DMS79 treated with DMSO at 0.1 percent for 48 hours (cell line): ENCODE data around the gene PPP1R14B.

Experiments used
- DNase-seq: peaks from one replicate; lab custom pipeline; 2025; lab: John Stamatoyannopoulos, UW

Gene PPP1R14B

GRCh38 chr11:64245401-64245796 is 1.3 kb downstream of the PPP1R14B start:
- no peak for DNase-seq

- no peak for DNase-seq
Measured at GRCh38 chr11:64244966-64245365, 1.8 kb downstream of the PPP1R14B start.

- DNase-seq: no peak
Measured at GRCh38 chr11:64244107-64244506, 2.6 kb downstream of the PPP1R14B start.

- DNase-seq: no peak
Measured at GRCh38 chr11:64243236-64243854, 3.4 kb downstream of the PPP1R14B start.

GRCh38 chr11:64241491-64242374 is 5.0 kb downstream of the PPP1R14B start:
- no peak for DNase-seq

- DNase-seq: peak; percentile 96
Measured at GRCh38 chr11:64241241-64241490, 5.6 kb downstream of the PPP1R14B start.

GRCh38 chr11:64240435-64241240 is 6.1 kb downstream of the PPP1R14B start, which contains the start of gene FKBP2:
Gene FKBP2, plus strand, starts transcription at chr11:64241095. Its CDS starts 1,293 bp downstream, at chr11:64242388.
- DNase-seq: peak; percentile 87

GRCh38 chr11:64239662-64240434 is 6.9 kb downstream of the PPP1R14B start:
- no peak for DNase-seq

GRCh38 chr11:64238999-64239398 is 7.7 kb downstream of the PPP1R14B start:
- no peak for DNase-seq

GRCh38 chr11:64238076-64238475 is 8.7 kb downstream of the PPP1R14B start:
- DNase-seq: no peak

GRCh38 chr11:64237484-64237951 is 9.2 kb downstream of the PPP1R14B start:
- peak; percentile 82 for DNase-seq

- DNase-seq: no peak
Measured at GRCh38 chr11:64235437-64236161, 11.1 kb downstream of the PPP1R14B start.

GRCh38 chr11:64234647-64235379 is 11.9 kb downstream of the PPP1R14B start:
- DNase-seq: no peak

- DNase-seq: peak; percentile 37
Measured at GRCh38 chr11:64233913-64234586, 12.7 kb downstream of the PPP1R14B start, which contains the start of gene VEGFB. Gene VEGFB, plus strand, starts transcription at chr11:64234584. Its CDS starts 250 bp downstream, at chr11:64234834.

GRCh38 chr11:64232967-64233315 is 13.8 kb downstream of the PPP1R14B start:
- DNase-seq: no peak

- DNase-seq: no peak
Measured at GRCh38 chr11:64232182-64232966, 14.4 kb downstream of the PPP1R14B start.

- no peak for DNase-seq
Measured at GRCh38 chr11:64231546-64231945, 15.2 kb downstream of the PPP1R14B start.

GRCh38 chr11:64230985-64231365 is 15.8 kb downstream of the PPP1R14B start:
- DNase-seq: no peak
